ENCODE measurements around the gene FMO5.

Gene FMO5, protein sequence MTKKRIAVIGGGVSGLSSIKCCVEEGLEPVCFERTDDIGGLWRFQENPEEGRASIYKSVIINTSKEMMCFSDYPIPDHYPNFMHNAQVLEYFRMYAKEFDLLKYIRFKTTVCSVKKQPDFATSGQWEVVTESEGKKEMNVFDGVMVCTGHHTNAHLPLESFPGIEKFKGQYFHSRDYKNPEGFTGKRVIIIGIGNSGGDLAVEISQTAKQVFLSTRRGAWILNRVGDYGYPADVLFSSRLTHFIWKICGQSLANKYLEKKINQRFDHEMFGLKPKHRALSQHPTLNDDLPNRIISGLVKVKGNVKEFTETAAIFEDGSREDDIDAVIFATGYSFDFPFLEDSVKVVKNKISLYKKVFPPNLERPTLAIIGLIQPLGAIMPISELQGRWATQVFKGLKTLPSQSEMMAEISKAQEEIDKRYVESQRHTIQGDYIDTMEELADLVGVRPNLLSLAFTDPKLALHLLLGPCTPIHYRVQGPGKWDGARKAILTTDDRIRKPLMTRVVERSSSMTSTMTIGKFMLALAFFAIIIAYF

DNA sequence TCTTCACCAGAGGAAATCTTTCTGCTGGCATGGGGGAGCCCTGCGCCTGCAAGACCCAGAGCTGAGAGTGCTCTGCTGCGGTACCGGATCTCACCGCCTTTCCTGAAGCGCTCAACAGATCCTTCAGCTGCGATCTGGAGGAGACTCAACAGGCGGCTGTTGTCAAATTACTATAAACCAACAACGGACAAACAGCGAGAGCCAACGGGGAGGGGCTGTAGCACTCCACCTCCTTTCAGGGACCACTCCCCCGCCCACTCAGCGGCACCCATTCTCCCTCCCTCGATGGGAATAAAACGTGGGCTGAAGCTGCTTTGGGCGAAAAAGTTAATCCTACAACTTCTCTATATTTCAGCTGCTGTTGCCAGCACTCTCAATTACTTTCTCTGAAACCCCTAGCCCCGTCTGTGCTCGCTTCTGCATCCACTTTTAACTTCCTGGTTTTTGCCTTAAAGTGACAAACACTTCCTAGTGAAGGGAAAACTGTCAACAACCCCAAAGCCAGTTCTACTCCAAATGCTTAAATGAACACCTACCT is at the start of gene FMO5:
FMO5 (minus strand) TSS at position 147 of the 538 bp plus-strand sequence. CDS start 310 bp downstream, outside the sequence.
- peak; percentile 73 for DNase-seq

GRCh38 chr1:147273409-147274336 is 48.5 kb upstream of the FMO5 start:
- DNase-seq: peak; percentile 24

GRCh38 chr1:147272042-147272441 is 46.9 kb upstream of the FMO5 start:
- DNase-seq: peak; percentile 2

GRCh38 chr1:147270721-147271120 is 45.6 kb upstream of the FMO5 start:
- DNase-seq: no peak

GRCh38 chr1:147267711-147268110 is 42.6 kb upstream of the FMO5 start:
- DNase-seq: no peak

GRCh38 chr1:147266381-147266780 is 41.2 kb upstream of the FMO5 start:
- no peak for DNase-seq

- no peak for DNase-seq
Measured at GRCh38 chr1:147264158-147264768, 39.1 kb upstream of the FMO5 start.

GRCh38 chr1:147260956-147261355 is 35.8 kb upstream of the FMO5 start:
- DNase-seq: no peak

DNA sequence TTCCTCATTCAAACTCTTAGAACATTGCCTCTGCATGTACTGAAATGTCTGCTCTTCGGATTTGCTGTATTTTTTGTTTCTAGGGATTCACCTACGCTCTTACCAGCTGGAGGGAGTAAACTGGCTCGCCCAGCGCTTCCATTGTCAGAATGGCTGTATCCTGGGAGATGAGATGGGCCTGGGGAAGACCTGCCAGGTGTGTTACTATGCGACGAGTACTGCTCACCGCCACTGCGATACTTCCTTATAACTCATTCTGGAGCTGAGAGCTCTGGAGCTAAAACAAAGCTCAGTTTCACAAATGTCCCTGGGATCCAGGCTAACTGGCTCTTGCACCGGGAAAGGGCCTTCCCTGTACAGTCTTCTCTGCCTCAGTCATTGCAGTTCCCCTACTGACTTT is 27.4 kb upstream of the FMO5 start:
- no peak for DNase-seq

DNA sequence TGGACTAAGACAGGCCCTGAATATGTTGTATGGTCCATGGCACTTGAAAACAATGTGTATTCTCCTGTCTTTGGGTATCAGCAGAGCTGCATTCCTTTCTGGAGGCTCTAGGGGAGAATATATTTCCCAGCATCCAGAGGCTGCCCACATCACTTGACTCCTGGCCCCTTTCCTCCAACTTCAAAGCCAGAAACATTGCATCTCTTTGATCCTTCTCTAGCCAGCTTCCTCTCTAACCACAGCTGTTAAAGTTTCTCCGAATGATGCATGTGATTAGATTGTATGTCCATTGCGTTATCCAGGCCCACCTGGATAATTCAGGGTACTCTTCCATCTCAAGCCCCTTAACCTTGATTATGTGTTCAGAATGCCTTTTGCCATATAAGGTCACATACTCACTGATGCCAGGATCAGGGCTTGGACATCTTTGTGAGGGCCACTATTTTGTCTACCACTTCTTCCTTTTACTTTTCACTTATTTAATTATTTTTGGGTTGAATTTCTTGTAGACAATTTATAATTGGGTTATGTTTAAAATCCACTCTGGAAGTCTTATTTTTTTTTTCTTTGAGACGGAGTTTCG is 22.6 kb upstream of the FMO5 start:
- DNase-seq: no peak

DNA sequence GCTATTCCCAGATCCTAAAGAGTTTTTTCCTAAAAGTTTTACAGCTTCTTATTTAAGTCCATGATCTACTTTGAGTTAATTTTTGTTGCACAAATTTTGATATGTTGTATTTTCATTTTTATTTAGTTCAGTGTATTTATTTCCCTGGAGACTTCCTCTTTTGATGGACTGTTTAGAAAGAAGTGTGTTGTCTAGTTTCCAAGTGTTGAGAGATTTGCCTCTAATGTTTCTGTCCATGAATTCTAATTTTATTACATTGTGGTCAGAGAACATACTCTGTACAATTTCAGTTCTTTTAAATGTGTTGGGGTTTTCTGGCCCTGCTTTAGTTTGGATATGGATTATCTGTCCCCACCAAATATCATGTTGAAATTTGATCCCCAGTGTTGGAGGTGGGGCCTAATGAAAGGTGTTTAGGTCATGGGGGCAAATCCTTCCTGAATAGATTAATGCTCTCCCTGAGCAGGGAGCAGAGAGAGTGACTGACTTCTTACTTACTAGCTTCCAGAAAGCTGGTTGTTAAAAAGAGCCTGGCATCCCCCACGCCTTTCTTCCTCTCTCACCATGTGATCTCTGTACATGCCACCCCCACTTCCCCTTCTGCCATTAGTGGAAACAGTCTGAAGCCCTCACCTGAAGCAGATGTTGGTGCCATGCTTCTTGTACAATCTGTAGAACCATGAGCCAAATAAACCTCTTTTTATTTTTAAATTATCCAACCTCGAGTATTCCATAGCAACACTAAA is 21.9 kb upstream of the FMO5 start:
- no peak for DNase-seq

DNA sequence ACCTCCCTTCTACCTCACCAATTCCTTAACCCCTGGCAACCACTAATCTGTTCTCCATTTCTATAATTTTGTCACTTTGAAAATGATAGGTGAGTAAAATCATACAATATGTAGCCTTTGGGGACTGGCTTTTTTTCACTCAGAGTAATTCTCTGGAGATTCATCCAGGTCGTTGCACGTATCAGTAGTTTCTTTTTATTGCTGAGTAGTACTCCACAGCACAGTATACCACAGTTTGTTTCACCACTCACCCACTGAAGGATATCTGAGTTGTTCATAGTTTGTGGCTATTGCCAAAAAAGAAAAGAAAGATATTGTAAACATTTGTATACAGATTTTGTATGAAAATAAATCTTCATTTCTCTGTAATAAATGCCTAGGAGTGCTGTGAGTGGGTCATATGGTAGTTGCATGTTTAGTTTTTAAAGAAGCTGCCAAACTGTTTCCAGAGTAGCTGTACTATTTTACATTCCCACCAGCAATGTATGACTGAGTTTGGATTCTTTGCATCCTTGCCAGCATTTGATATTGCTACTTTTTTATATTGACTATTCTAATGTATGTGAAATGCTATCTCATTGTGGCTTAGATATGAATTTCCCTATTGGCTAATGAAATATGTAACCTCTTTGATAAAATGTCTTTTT is 21.0 kb upstream of the FMO5 start:
- DNase-seq: no peak

GRCh38 chr1:147245586-147246021 is 20.5 kb upstream of the FMO5 start:
- no peak for DNase-seq

DNA sequence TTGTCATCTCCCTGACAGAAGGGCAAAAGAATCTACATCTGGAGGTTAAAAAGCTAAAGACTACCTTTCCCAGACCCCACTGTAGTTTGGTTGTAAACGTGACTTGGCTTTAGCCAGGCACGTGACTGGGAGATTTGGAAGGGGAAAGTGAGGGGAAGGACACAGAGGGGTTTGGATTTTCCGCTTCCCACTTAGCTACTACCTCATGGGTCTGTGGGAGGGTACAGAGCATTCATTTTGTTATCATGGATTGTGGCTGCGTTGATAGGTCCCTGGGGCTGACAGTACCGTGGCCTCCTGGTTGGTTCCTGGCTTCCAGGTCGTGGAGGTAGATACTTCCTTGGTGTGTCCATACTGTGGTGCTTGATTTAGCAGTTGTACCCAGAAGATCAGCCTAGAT is 20.0 kb upstream of the FMO5 start:
- DNase-seq: no peak

DNA sequence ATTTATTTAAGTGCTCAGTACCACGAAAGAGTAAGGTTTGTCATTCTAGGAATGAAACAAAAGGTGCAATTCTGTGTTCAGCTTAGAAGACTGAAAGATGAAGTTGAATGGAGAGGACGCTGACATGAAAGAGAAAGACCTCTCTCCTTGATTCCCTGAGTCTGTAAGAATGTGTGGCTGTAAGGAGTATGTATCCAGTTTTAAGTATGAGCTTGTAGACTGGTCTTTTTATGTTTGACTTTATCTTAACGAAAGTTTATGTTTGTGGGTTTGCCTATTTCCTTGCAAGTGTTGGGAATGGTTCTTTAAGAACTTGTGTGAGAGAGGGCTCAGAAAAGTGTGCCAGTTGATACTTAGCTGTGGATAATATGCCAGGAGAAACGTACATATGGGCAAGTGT is 18.7 kb upstream of the FMO5 start:
- no peak for DNase-seq

- no peak for DNase-seq
Measured at GRCh38 chr1:147243228-147243685, 18.1 kb upstream of the FMO5 start.

DNA sequence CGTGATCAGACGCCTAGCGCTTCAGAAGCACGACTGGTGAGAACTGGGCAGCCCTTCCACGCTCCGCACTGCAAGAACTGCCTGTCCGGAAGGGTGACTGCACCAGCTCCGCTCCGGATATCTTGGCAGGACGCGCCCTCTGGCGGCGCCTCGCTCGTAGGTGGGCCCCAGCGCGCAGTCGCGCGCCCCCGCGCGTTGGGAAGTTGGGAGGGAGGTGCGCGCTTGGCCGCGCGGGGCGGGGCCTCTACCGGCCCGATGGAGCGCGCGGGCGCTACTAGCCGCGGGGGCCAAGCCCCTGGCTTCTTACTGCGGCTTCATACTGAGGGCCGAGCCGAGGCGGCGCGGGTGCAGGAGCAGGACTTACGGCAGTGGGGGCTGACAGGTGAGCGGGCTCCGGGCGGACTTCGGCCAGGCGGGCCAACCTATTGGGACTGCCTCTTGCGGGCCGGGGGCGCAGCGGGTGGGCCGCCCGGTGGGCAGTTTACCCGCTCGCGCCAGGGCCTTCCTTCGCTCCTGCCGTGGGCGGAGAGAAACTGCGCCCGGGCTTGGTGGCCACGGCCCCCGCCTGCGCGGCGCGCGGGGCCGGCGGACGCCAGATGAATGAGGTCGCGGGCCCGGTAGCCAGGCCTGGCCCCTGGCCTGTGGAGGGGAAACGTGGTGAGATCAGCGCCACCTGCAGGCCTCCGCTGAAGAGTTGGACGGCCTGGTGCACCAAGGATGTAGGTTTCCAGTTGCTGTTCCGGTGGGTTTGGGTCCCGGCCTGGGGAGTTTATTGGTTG is 17.5 kb upstream of the FMO5 start, which contains the start of gene CHD1L:
CHD1L (plus strand) TSS at position 236 of the 779 bp plus-strand sequence; CDS start at position 256, 20 bp downstream.
- peak; percentile 88 for DNase-seq

- no peak for DNase-seq
Measured at GRCh38 chr1:147241934-147242448, 16.9 kb upstream of the FMO5 start.

DNA sequence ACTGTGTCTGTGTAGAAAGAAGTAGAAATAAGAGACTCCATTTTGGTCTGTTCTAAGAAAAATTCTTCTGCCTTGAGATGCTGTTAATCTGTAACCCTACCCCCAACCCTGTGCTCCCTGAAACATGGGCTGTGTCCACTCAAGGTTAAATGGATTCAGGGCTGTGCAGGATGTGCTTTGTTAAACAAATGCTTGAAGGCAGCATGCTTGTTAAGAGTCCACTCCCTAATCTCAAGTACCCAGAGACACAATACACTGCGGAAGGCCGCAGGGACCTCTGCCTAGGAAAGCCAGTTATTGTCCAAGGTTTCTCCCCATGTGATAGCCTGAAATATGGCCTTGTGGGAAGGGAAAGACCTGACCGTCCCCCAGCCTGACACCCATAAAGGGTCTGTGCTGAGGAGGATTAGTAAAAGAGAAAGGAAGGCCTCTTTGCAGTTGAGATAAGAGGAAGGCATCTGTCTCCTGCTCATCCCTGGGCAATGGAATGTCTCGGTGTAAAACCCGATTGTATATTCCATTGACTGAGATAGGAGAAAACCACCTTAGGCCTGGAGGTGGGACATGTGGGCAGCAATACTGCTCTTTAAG is 15.1 kb upstream of the FMO5 start:
- peak; percentile 22 for DNase-seq
